HG03108 (cell line): ENCODE measurements around the gene HOXD12.

ENCODE experiments used
- ATAC-seq: cut with Tn5 transposase; IDR thresholded peaks from one replicate; pipeline ENCODE4 v1.9.1; 2021; ENCODE audit warnings: moderate library complexity; ENCODE audit not compliant: unreplicated experiment

Gene HOXD12

DNA sequence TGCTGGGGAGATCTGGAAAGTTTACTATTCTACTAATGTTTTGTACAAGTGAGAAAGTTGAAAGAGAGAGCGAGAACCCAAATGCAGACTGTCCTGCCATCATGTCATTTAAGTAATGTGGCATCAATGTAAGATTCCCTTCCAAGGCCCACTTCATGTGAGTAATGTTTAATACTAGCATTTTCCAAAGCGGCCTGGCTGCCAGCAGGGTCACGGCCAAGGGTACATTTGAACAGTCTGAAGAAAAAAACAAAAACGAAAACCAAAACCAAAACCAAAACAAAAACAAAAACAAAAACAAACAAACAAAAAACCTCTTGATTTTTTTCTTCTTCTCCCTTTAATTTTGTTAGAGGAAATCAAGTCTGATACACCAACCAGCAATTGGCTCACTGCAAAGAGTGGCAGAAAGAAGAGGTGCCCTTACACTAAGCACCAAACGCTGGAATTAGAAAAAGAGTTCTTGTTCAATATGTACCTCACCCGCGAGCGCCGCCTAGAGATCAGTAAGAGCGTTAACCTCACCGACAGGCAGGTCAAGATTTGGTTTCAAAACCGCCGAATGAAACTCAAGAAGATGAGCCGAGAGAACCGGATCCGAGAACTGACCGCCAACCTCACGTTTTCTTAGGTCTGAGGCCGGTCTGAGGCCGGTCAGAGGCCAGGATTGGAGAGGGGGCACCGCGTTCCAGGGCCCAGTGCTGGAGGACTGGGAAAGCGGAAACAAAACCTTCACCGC is 19.2 kb downstream of the HOXD12 start:
- ATAC-seq = no peak

DNA sequence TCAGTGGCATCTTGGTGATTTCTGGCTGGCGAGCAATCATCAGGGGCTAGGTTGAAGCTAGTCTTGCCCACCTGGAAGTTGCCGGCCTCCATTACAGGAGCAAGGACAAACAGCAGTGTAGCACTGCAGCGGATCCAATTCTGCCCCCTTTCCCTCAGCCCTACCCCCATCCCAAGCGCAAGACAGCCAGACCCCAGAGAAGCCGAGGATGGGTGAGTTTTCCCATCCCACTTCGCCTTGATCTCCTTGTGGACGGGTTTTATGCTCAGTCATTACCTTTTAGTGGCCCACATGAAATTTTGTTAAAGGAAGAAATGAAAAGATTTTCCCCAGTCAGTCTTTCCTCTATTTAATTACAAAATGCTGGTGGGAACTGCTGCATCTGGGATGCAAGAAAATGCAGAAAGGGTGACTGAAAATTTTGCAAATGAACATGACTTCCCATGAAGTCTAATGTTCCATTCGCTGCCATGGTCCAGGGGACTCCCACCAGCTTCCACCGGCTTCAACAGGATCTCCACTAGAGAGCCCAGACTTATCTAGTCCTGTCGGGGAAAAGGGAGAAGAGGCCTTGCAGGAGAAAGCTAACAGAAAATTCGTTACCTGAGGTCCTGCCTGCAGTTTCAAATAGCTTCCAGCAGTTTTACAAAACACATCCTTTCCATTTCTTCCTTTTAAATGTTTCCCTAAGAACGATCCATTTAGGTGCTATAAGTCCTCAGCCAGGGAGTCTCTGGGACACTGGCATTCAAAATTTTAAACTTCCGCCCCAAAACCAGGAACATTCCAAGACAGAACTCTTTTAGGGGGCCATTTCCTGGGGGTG is 21.0 kb downstream of the HOXD12 start:
- ATAC-seq = no peak

DNA sequence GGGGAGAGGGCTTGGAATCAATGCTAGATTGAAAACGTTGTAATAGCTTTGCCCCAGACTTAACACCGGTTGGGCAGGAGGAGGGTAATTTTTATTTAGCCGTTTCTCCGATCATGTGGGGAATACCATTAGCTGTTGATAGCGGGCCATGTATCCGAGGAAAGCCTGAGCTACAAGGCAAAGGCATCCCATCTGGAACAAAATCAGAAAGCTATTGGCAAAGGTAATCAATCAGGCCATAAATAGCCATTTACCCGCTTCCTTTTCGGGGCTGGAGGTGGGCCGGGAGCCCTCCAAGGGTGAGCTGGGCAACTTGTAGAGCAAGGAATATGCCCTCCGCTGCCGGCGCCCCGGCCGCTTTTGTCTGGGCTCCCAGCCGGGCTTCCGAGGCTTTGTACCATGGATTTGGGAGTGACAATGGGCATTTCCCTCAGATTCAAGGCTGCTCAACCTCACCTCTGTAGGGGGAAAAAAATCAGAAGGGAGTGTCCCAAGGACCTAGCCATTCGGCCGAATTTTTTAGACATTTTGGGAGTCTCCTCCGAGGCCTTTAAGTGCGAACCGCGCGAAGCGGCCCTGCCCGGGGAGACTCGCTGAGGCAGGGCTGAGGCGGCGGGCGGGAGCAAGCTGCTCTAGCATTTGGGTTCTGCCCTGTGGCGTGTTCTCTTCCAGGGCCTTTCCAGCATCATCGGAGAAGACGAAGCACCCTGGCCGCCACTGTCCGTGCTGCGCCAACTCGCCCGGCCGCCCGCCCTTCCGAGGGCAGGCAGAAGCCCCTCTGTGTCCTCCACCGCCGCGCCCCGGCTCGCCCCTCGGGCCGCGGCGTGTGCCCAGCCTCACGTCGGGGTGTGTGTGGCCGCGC is 21.8 kb downstream of the HOXD12 start:
- ATAC-seq = no peak

DNA sequence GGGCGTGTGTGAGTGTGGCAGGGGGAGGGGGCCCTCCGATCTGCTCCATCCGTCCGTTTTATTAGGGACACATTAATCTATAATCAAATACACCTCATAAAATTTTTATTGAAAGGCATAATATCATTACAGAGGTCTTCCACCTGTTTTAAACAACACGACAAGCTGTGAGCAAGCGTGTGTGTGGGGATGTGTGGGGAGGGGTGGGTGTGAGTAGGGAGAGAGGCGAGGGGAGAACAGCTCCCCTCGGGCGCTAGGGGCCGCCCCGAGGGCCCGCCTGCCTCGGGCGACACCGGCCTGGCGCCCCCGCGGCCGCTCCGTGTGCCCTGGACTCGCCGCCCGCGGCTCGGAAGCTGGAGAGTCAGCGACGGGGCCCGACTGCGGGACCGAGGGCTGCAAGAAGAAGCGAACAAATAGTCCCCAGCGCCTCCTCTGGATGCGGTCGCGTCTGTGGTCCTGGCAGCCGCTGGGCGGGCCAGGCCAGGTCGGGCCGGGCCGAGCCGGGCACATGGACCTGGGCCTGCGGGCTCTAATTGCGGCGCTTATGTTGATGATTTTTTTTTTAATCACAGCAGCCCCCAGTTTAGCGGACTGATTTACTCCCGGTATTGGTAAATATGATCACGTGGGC is 22.6 kb downstream of the HOXD12 start:
- no peak for ATAC-seq

DNA sequence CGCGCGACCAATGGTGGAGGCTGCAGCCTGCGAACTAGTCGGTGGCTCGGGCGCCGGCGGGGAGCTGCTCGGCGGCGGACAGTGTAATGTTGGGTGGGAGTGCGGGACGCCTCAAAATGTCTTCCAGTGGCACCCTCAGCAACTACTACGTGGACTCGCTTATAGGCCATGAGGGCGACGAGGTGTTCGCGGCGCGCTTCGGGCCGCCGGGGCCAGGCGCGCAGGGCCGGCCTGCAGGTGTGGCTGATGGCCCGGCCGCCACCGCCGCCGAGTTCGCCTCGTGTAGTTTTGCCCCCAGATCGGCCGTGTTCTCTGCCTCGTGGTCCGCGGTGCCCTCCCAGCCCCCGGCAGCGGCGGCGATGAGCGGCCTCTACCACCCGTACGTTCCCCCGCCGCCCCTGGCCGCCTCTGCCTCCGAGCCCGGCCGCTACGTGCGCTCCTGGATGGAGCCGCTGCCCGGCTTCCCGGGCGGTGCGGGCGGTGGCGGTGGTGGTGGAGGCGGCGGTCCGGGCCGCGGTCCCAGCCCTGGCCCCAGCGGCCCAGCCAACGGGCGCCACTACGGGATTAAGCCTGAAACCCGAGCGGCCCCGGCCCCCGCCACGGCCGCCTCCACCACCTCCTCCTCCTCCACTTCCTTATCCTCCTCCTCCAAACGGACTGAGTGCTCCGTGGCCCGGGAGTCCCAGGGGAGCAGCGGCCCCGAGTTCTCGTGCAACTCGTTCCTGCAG is 23.3 kb downstream of the HOXD12 start, which contains the start of gene HOXD9:
Gene HOXD9 (plus strand): TSS at position 37 of the 728 bp plus-strand sequence. CDS start 50 bp downstream, at position 87.
- ATAC-seq = no peak

DNA sequence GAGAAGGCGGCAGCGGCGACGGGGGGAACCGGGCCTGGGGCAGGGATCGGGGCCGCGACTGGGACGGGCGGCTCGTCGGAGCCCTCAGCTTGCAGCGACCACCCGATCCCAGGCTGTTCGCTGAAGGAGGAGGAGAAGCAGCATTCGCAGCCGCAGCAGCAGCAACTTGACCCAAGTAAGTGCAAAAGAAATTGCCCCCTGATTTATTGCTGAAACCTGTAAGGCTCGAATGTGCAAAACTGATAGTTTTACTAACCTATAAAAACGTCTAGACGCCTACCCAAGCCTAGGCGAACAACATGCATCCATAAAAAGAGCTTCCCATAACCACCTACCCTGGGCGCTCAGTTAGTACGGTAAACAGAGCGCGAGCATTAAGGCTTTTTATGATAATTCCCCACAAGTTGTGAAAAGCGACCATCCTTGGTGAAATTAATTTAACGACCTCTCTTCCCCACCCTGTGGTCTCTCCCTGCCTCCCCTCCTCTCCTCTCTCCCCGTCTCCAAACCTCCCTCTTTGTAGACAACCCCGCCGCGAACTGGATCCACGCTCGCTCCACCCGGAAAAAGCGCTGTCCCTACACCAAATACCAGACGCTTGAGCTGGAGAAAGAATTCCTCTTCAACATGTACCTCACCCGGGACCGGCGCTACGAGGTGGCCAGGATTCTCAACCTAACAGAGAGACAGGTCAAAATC is 24.0 kb downstream of the HOXD12 start:
- ATAC-seq = no peak

DNA sequence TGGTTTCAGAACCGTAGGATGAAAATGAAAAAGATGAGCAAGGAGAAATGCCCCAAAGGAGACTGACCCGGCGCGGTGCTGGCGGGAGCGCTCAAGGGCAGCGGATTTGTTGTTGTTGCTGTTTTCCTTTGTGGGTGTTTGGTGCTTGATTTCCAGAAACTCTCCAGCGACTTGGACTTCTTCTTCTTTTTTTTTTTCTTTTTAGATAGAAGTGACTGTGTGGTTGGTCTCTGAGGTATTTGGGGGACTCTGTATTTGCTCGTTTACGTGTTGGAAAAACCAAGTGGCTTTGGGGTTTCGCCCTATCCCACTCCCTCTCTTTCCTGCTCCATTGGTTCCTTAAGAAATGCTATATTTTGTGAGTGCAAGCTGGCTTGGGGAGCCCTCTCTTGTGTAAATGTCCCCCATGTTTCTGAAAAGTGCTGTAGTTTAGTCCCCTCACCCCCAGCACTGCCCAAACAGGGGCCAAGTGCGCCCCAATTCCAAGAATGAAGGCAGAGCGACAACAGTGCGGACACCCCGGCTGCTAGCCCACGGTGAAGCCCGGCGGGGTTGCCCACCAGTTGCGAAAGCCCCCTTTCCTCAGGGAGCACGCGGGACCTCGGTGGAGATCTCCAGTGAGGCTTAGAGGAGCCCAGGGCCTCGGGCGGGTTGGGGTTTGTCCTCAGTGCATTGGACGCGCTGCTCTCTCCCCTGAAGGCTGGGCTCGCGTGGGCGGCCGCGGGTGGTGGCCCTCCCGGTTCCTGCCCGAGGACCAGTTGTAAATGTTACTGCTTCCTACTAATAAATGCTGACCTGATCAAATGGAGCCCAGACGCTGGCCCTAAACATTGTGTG is 24.7 kb downstream of the HOXD12 start:
- ATAC-seq = no peak

DNA sequence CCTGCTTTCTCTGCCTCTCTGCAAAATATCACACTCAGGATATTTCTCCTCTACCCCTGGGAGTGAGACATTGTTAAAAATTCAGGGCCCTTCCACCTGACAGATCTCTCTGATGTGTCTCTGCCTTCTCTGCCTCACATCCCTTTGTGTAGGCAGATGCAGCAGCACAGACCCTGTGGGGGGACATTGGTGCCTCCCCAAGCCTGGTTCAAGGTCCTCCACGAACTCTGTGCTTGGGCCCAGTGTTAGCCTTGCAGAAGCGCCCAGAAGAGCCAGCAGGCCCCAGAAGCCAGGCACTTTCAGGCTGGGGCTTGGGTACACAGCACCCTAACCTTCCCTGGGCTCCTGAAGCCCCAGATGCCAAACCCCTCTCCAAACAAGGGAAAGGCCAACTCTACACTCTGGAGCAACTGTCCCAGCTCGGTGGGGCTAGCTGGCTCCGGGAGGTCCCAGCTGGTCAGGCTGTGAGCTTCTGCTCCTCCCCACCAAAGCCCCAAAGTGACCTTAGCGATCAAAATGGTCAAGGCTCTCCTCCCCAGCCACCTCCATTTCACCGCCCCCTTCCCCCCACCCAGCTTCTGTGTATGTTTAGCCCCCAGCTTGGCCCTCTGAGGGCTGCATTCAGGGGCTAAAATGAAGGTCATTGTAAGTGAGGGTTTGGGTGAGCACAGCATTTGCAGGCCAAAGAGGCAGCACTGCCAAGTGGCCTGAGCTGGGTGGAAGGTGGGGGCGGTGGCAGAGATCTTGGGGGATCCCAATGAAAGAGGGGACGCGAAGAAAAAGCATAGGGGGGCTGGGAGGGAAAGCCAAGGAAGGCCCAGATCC is 25.6 kb downstream of the HOXD12 start:
- no peak for ATAC-seq

DNA sequence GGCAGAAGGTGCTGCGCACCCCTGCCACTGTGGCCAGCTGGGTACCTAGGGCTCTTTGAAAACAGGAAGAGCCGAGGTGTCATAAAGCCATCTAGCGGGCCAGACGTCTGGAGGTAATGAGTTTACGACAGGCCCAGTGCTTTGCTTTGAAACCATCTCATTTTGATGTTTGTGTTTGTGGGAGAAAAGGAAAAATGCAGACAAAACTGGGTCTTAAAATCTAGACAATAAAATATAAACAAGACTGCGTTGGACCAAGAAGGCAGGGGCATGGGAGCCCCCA is 26.1 kb downstream of the HOXD12 start:
- ATAC-seq = no peak

DNA sequence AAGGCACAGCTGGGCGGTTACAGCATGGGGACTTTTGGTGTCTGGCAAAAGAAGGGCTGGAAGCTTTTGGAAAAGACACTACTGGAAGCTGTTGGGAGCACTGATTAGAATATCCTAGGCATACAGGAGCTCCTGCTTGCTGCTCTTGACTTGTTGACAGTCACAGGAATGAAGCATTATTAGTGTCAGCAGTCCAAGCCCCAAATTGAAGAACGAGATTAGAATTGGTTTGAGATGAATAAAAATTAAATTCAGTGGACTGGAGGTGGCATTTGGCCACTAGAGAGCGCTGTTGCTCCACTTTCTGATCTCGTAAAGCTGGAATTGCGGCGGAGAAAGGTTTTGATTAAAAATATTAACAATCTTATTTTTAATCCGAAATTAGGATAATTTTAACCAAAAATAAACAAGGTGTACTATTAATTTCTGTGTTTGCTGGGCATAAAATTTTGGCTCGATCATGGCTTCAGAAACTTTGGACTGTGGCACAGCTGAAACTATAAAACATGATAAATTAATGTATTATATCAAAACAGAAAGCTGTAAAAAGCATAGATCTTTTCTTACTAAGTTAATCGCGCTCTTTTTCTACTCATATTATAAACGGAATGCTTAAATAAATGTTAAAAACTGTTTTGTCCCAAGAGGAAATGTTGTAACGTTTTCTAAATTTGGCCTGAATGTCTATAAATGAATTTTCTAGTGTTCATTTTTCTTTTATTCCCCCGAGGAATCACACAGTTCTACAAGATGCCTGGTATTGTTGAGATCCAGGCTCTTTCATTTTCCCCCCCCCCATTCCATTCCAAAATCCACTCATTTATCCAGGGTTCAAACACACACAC is 27.6 kb downstream of the HOXD12 start:
- ATAC-seq = no peak

DNA sequence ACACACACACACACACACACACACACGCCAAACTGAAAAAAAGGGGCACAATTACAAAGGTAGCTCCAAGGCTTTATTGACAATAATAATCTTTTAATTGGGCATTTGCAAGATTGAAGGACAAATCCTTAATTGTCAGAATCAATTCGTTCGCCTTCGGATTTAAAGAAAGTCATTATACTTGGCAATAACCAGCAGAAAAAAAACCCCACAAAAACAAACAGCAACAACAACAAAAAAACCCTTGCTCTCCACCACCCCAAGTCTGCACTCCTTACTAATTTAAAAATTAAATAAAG is 28.1 kb downstream of the HOXD12 start:
- no peak for ATAC-seq

DNA sequence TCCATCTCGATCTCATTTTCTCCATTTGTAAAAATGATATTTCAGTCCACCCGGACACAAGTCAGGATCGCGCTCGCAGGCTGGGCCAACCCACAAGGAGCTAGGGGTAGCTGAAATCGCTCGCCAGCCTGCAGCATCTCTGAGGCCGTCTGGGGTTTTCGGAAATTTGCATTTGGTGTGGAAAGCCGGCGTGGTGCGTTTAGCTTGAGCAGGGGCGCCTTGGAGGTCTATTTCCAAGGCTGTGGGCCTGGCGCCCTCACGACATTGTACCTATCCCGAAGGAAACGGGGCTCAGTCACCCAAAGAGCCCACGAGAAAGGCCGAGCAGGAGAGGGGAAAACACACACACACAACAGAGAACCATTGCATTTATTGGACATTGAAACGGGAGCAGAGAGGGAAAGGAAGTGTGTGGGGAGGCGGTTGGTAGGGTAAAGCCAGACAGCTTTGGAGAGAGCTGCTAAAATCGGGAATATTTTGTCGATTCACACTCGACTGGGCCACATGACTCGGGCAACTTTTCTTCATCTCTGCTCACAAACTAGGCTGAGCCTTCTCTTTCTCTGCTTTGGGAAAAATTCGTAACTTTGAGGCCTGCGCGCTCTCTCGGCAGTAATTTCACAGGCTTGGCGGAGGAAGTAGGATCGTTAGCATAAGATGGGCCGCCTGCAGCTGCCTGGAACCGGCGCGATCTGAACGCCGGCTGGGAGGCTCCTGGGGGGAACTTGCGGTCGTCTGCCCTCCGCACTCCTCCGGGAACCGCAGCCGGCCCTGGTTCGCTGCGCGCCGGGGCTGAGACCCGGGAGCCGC is 28.8 kb downstream of the HOXD12 start:
- no peak for ATAC-seq

DNA sequence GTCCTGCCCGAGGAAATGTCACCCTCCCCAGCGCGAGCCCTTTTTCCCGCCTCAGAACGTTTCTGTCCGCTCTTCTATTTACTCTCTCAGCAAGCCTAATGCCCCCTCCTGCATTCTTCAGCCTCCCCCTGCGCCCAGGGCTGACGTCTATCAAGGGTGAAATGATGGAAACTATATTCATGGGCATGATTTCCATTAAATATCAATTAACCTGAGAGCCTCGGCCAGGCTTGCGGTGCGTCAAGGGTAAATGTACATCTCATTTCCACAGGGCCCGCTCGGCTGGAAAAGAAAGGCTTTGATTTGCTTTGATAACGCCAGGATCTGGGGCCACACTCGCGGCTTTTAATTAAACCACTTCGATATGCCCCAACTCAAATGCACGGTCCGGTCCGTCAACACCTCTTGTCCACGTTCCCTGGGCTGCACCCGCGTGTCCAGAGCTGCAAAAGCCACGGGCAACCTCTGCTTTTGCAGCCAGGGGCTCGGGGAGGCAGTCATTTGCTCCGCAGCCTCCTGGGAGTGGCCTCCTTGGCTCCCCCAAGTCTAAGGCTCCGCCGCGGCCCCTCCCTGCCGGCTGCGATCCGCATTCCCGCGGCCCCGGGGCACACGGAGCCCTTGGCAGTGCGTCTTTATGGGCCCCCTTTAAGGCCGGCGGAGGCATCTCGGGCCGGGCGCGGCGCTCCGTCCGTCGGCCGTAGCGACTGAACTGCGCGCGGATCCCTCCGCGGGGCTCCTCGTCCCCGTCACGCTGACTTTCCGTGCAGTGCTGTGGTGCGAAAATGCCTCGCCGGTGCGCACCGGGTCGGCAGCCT is 29.6 kb downstream of the HOXD12 start, which contains the start of gene HOXD8:
Gene HOXD8 (plus strand): TSS at position 724 of the 815 bp plus-strand sequence. CDS start 662 bp downstream, outside the sequence.
- ATAC-seq = no peak

DNA sequence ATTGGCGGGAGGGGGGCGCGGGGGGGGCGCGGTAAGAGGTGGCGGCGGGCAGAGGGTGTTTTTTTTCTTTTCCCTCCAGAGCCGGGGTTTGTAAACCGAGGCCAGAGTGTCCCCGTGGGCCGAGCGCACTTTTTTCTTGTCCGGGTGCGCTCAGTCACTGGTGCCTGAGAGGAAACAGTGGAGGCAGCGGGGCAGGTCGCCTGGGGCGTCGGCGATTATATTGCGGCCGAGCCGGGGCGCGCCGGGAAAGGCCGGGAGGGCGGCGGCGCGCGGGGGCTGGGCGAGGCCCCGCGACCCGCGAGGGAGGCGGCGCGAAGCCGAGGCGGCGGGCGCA is 30.2 kb downstream of the HOXD12 start:
- no peak for ATAC-seq

DNA sequence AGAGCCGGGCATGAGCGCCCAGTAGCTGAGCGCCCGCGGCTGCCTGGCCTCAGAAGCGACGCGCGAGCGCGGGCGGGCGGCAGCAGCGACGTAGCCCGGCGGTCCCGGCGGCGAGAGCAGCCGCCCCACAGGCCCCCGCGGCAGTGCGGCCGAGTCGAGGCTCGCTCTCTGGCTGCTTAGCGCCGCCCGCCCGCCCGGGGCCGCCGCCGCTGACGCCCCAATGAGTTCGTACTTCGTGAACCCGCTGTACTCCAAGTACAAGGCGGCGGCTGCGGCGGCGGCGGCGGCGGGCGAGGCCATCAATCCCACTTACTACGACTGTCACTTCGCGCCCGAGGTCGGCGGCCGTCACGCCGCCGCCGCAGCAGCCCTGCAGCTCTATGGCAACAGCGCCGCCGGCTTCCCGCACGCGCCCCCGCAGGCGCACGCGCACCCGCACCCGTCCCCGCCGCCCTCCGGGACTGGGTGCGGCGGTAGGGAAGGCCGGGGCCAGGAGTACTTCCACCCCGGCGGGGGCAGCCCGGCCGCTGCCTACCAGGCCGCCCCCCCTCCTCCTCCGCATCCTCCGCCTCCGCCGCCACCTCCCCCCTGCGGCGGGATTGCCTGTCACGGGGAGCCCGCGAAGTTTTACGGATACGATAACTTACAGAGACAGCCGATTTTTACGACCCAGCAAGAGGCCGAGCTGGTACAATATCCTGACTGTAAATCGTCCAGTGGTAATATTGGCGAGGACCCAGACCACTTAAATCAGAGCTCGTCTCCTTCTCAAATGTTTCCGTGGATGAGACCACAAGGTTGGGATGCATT is 30.8 kb downstream of the HOXD12 start:
- ATAC-seq = no peak
